ENCODE measurements around the gene NECTIN2.

Gene NECTIN2

DNA sequence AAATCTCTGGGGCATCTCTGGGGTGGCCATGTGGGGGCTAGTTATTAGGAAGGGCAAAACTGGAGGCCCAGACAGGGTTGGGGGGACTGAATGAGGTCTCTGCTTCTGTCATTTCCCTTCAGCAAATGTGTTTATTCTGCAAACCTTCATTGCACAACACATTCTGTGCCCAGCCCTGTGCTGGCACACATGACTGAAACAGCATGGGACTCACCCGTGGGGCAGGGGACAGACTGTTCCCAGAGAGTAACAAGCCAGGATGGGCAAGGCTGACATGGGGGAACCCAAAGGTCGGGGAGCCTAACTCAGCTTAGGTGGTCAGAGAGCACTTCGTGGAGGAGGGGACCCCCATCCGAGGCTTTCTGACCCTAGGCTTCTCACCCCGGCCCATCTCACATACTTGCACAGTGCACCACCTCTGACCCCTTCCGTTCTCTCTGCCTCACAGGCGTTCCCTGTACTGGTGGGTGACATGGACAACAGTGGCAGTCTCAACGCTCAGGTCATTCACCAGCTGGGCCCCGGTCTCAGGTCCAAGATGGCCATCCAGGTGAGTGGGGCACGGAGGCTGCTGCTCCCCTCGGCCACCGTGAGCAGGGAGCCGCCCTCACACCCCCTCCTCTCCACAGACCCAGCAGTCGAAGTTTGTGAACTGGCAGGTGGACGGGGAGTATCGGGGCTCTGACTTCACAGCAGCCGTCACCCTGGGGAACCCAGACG, 47.4 kb downstream of the NECTIN2 start:
- H3K27me3 ChIP-seq (ENCODE audit: insufficient read depth, insufficient read length): no peaks in the 10 kb centered on the region

GRCh38 chr19:44894052-44894400, 47.9 kb downstream of the NECTIN2 start:
- Histone ChIP-seq H3K9ac (ENCODE audit: insufficient read length, low read depth) (no peak overlapping the region), H3K9me3 (ENCODE audit: insufficient read depth, low read length) (no peaks in the 10 kb centered on the region), H3K27me3 (ENCODE audit: insufficient read depth, insufficient read length) (no peaks in the 10 kb centered on the region), H3K4me3 (ENCODE audit: insufficient read length, low read depth) (no peak overlapping the region), H3K4me1 (ENCODE audit: insufficient read depth, insufficient read length) (peaks cover 4% of the 10 kb centered on the region), H3K36me3 (ENCODE audit: insufficient read depth, insufficient read length, low read length) (peaks cover 66% of the 10 kb centered on the region)
- no peak for TF ChIP-seq SUZ12 (IDR thresholded peaks at IDR 0.05; ENCODE audit: extremely low read depth, insufficient read depth, insufficient read length)
- TF ChIP-seq ZNF274 (IDR thresholded peaks at IDR 0.05; ENCODE audit: low read depth, low read length): no peak
- TF ChIP-seq YY1 (IDR thresholded peaks at IDR 0.05; ENCODE audit: insufficient read depth, insufficient read length): no peak
- DNase-seq (ENCODE audit: low read depth, low spot score): no peak

More for the DNA sequence above, 47.4 kb downstream of the NECTIN2 start:
- Histone ChIP-seq H3K9me3 (ENCODE audit: insufficient read depth, low read length) (no peaks in the 10 kb centered on the region), H3K4me1 (ENCODE audit: insufficient read depth, insufficient read length) (peaks cover 4% of the 10 kb centered on the region), H3K9ac (ENCODE audit: insufficient read length, low read depth) (peak overlapping the region; percentile 2), H3K36me3 (ENCODE audit: insufficient read depth, insufficient read length, low read length) (peaks cover 67% of the 10 kb centered on the region), H3K4me3 (ENCODE audit: insufficient read length, low read depth) (no peak overlapping the region)
- TF ChIP-seq YY1 (IDR thresholded peaks at IDR 0.05; ENCODE audit: insufficient read depth, insufficient read length) (no peak), ZNF274 (IDR thresholded peaks at IDR 0.05; ENCODE audit: low read depth, low read length) (no peak), SUZ12 (IDR thresholded peaks at IDR 0.05; ENCODE audit: extremely low read depth, insufficient read depth, insufficient read length) (no peak)
- no peak for DNase-seq (ENCODE audit: low read depth, low spot score)

DNA sequence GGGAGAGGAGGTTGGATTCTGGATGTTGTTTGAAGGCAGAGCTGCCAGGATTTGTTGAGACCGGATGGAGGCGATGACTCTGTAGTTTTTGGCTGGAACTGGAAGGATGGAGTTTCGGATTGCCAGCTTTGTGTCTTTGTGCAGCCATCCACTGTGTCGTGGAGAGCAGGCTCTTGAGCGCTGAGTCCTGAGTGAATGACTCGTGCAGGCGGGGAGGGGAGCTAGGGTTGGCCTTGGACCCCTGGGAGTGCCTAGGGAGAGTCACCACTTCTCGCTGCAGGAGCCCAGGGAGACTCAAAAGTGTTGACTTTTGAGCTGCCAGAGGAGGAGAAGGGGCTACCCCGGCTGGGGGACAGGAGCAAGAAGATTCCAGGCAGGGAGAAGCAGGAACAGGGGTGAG, 48.8 kb downstream of the NECTIN2 start:
- H3K36me3 ChIP-seq (ENCODE audit: insufficient read depth, insufficient read length, low read length): peaks cover 72% of the 10 kb centered on the region
- no peak for DNase-seq (ENCODE audit: low read depth, low spot score)
- H3K4me1 ChIP-seq (ENCODE audit: insufficient read depth, insufficient read length): peaks cover 4% of the 10 kb centered on the region
- no peak overlapping the region for H3K9ac ChIP-seq (ENCODE audit: insufficient read length, low read depth)
- H3K9me3 ChIP-seq (ENCODE audit: insufficient read depth, low read length): no peaks in the 10 kb centered on the region
- no peak for TF ChIP-seq SUZ12 (IDR thresholded peaks at IDR 0.05; ENCODE audit: extremely low read depth, insufficient read depth, insufficient read length)
- no peak for TF ChIP-seq YY1 (IDR thresholded peaks at IDR 0.05; ENCODE audit: insufficient read depth, insufficient read length)
- no peak for TF ChIP-seq ZNF274 (IDR thresholded peaks at IDR 0.05; ENCODE audit: low read depth, low read length)
- H3K27me3 ChIP-seq (ENCODE audit: insufficient read depth, insufficient read length): no peaks in the 10 kb centered on the region
- no peak overlapping the region for H3K4me3 ChIP-seq (ENCODE audit: insufficient read length, low read depth)

DNA sequence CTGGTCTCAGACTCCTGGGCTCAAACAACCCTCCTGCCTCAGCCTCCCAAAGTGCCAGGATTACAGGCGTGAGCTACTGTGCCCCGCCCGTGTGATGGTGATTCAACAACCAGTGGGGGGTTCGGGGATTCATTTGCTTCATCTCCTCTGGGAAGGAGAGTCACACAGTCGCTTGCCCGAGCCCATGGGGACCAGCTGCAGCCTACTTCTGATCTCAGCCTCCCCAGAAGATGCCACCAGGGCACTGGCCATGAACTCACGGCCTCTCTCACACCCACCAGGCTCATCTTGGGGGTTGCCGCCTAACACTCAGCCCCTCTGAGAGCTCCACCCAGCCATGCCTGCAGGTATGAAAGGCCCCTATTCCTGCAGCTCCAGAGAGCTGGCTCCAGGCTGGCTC, 51.7 kb downstream of the NECTIN2 start:
- Histone ChIP-seq H3K4me3 (ENCODE audit: insufficient read length, low read depth) (no peak overlapping the region), H3K27me3 (ENCODE audit: insufficient read depth, insufficient read length) (no peaks in the 10 kb centered on the region), H3K9ac (ENCODE audit: insufficient read length, low read depth) (no peak overlapping the region), H3K36me3 (ENCODE audit: insufficient read depth, insufficient read length, low read length) (peaks cover 89% of the 10 kb centered on the region), H3K9me3 (ENCODE audit: insufficient read depth, low read length) (no peaks in the 10 kb centered on the region), H3K4me1 (ENCODE audit: insufficient read depth, insufficient read length) (no peaks in the 10 kb centered on the region)
- TF ChIP-seq YY1 (IDR thresholded peaks at IDR 0.05; ENCODE audit: insufficient read depth, insufficient read length): no peak
- TF ChIP-seq SUZ12 (IDR thresholded peaks at IDR 0.05; ENCODE audit: extremely low read depth, insufficient read depth, insufficient read length): no peak
- no peak for TF ChIP-seq ZNF274 (IDR thresholded peaks at IDR 0.05; ENCODE audit: low read depth, low read length)
- DNase-seq (ENCODE audit: low read depth, low spot score): no peak

GRCh38 chr19:44900328-44901244, 54.5 kb downstream of the NECTIN2 start:
- H3K36me3 ChIP-seq (ENCODE audit: insufficient read depth, insufficient read length, low read length): peaks cover 74% of the 10 kb centered on the region
- no peak overlapping the region for H3K4me3 ChIP-seq (ENCODE audit: insufficient read length, low read depth)
- TF ChIP-seq YY1 (IDR thresholded peaks at IDR 0.05; ENCODE audit: insufficient read depth, insufficient read length) (no peak), ZNF274 (IDR thresholded peaks at IDR 0.05; ENCODE audit: low read depth, low read length) (no peak), SUZ12 (IDR thresholded peaks at IDR 0.05; ENCODE audit: extremely low read depth, insufficient read depth, insufficient read length) (no peak)
- no peak overlapping the region for H3K9ac ChIP-seq (ENCODE audit: insufficient read length, low read depth)
- H3K4me1 ChIP-seq (ENCODE audit: insufficient read depth, insufficient read length): peaks cover 9% of the 10 kb centered on the region
- H3K27me3 ChIP-seq (ENCODE audit: insufficient read depth, insufficient read length): no peaks in the 10 kb centered on the region
- no peak for DNase-seq (ENCODE audit: low read depth, low spot score)
- H3K9me3 ChIP-seq (ENCODE audit: insufficient read depth, low read length): no peaks in the 10 kb centered on the region

DNA sequence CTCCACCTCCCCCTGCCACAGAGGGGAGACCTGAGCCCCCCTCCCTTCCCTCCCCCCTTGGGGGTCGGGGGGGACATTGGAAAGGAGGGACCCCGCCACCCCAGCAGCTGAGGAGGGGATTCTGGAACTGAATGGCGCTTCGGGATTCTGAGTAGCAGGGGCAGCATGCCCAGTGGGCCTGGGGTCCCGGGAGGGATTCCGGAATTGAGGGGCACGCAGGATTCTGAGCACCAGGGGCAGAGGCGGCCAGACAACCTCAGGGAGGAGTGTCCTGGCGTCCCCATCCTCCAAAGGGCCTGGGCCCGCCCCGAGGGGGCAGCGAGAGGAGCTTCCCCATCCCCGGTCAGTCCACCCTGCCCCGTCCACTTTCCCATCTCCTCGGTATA, 57.1 kb downstream of the NECTIN2 start:
- Histone ChIP-seq H3K4me3 (ENCODE audit: insufficient read length, low read depth) (no peak overlapping the region), H3K36me3 (ENCODE audit: insufficient read depth, insufficient read length, low read length) (peaks cover 62% of the 10 kb centered on the region), H3K27me3 (ENCODE audit: insufficient read depth, insufficient read length) (no peaks in the 10 kb centered on the region), H3K9me3 (ENCODE audit: insufficient read depth, low read length) (no peaks in the 10 kb centered on the region), H3K4me1 (ENCODE audit: insufficient read depth, insufficient read length) (peaks cover 13% of the 10 kb centered on the region), H3K9ac (ENCODE audit: insufficient read length, low read depth) (no peak overlapping the region)
- no peak for DNase-seq (ENCODE audit: low read depth, low spot score)
- TF ChIP-seq YY1 (IDR thresholded peaks at IDR 0.05; ENCODE audit: insufficient read depth, insufficient read length) (no peak), ZNF274 (IDR thresholded peaks at IDR 0.05; ENCODE audit: low read depth, low read length) (no peak)

Data from NT2/D1 (cell line).